HFF-Myc (cell line): Measurements from ENCODE around the gene ACOT8.
A peak's percentile ranks its signal among the peaks of the same experiment; 100 is the strongest.

Experiments
- DNase-seq: peaks from one replicate; pipeline ENCODE4 v3.0.0-alpha.2; 2011; ENCODE audit warnings: low read depth; ENCODE audit errors: extremely low read depth
- H3K4me3 ChIP-seq: replicated peaks from 2 replicates; pipeline ENCODE4 v1.5.1; 2011; ENCODE audit warnings: low read depth, mild to moderate bottlenecking, control low read depth, low read length
- TF ChIP-seq, protein P1 (sequence below): IDR thresholded peaks from 2 replicates; pipeline ENCODE4 v1.5.1; 2012; ENCODE audit warnings: mild to moderate bottlenecking, low read depth, low read length, control low read depth; ENCODE audit errors: missing control alignments

ACOT8 gene

DNA sequence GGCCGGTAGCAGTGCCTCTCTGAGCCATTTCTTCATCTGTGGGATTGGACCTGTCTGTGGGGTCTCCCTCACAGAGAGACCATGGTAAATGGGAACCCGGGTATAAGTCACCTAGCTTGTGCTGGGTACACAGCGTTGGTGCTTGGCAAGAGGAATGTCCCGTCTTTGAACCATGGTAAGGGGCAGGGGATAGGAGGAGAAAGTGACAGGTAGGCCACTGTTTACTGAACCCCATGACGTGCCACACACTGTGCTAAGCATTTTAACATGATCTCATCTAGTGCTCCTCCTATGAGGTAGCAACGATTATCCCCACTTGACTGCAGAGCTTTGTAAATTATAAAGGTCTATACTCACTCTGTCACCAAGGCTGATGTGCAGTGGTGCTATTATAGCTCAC is 29.5 kb downstream of the ACOT8 start:
- TF ChIP-seq, protein P1, sequence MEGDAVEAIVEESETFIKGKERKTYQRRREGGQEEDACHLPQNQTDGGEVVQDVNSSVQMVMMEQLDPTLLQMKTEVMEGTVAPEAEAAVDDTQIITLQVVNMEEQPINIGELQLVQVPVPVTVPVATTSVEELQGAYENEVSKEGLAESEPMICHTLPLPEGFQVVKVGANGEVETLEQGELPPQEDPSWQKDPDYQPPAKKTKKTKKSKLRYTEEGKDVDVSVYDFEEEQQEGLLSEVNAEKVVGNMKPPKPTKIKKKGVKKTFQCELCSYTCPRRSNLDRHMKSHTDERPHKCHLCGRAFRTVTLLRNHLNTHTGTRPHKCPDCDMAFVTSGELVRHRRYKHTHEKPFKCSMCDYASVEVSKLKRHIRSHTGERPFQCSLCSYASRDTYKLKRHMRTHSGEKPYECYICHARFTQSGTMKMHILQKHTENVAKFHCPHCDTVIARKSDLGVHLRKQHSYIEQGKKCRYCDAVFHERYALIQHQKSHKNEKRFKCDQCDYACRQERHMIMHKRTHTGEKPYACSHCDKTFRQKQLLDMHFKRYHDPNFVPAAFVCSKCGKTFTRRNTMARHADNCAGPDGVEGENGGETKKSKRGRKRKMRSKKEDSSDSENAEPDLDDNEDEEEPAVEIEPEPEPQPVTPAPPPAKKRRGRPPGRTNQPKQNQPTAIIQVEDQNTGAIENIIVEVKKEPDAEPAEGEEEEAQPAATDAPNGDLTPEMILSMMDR: no peak
- no peak overlapping the region for H3K4me3 ChIP-seq
- DNase-seq: no peak

DNA sequence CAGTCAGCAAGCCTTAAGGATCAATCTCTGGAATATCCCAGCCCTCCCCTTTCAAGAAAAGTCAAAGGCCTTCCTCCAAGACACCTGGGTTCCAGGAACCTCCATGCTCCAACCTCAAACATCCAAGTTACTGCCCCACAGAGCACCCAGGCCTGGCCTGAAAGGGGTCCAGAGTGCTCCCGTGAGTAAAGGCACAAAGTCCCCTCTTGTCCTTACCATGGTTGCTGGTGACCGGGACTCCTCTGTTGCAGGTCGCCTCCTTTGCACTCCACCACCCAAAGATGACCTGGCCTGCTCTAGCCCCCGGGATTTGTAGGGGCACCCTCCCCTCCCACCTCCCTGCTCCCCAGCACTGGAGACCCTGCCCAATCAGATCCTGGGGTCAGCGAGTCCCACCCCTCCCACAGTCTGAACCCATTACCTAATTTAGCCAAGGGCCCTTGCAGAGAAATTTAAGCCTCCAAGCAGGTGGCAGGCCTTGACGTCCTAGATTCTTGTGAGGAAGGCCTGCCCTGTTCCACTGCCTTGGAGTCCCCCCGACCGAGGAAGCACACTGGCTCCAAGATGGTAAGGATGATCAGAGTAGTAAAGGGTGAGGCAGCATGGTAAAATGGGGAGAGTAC is 30.1 kb downstream of the ACOT8 start, which contains the start of gene TNNC2:
TSS of gene TNNC2 (minus strand) at position 283 of the 623 bp plus-strand sequence. CDS start at position 219, 64 bp downstream.
- no peak within 1 kb of the TSS for H3K4me3 ChIP-seq
- DNase-seq: no peak

DNA sequence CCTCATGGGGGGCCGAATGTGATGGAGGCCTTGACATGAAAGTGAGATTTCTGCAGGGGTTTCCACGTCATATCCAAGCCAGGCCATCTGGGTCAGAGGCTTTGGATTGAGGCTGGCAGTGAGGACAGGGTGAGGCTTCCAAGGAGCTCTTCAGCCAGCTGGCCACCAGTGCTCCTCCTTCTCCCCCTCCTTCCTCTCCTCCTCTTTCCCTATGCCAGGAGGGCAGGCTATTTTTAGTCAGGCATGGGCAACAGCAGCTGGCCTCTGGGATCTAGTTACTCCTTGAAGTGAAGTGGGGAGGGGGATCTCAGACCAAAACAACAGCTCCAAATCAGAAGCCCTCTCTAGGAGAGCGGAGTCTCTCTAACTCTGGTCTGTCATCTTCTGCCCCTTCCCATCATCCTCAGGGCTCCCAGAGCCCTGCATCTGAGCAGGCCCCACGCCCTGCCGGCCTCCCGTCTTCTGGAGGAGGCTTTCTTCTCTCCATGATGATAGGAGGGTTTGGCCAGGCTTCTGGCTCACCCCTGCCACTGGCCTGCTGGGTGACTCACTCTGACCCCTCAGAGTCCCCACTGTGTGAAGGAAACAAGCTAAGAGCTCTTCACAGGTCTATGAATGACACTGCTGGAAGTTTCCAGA is 30.7 kb downstream of the ACOT8 start:
- H3K4me3 ChIP-seq: no peak overlapping the region
- DNase-seq: no peak

More for the DNA sequence above, 30.1 kb downstream of the ACOT8 start, which contains the start of gene TNNC2:
- TF ChIP-seq, protein P1: no peak

DNA sequence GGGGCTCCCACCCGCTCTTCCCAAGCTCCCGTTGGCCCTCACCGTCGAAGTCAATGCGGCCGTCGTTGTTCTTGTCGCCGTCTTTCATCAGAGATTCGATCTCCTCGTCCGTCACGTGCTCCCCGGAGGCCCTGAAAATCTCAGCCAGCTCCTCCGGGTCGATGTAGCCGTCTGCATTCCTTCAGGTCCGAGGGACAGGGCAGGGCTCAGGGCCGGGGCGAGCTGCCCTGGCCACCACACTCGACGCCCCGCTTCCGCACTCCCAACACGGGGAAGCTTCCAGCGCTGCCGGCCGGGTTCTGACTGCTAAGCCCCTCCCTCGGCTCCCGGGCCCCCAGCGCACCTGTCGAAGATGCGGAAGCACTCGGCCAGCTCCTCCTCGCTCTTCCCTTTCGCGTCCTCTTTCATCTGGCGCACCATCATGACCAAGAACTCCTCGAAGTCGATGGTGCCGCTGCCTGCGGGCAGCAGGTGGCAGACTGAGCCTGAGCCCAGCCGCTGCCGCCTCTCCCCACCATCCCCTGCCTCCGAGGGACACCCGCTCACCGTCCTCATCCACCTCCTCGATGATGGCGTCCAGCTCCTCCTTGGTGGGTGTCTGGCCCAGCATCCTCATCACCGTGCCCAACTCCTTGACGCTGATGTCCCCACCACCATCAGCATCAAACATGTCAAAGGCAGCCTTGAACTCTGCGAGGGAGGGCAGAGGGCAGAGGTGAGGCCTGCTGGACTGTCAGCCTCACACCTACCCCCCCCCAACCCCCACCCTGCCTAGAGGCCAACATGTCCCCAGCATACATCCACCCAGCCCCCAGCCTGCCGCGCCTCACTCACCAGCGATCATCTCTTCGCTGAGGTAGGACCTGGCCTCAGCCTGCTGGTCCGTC is 33.0 kb downstream of the ACOT8 start:
- H3K4me3 ChIP-seq: no peak overlapping the region
- DNase-seq: no peak
- TF ChIP-seq, protein P1: peak; percentile 53

More for the DNA sequence above, 30.7 kb downstream of the ACOT8 start:
- TF ChIP-seq, protein P1: no peak

DNA sequence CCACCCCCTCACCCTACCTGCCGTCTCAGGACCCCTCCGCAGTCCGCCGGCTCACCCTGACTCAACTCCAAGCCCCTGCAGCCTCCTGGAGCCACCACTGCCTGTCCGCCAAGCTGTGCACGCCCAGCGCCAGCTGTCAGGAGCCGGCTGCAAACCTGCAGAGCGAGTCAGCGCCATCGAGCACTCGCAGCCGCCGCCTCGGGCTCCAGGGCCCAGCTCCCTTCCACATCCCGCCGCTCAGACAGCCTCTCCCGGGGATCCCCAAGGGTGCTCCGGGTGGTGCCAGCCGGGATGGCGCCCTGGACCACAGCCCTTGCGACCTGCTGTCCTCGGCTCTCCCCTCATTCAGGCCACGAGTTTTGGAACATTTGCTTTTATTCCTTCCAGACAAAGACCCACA is 34.3 kb downstream of the ACOT8 start:
- no peak for DNase-seq
- TF ChIP-seq, protein P1: no peak
- H3K4me3 ChIP-seq: 0 out of 2 replicates have a peak overlapping the region, but pooled peaks have one; percentile 2

DNA sequence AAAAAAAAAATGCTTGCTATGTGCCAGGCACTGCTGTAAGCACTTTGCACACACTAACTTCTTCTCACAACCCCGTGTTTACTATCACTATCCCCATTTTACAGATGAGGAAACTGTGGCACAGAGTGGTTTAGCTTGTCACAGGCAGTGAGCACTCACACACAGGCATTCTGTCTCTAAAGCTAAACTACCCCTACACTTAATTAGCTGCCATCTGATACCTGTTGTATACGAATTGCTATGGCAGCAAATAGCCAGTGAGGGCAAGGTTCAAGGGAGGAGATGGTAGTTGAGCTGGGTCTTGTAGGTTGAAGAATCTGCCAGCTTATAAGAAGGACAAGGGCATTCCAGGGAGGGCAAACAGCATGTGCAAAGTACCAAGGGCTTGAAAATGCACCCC is 35.2 kb downstream of the ACOT8 start:
- no peak overlapping the region for H3K4me3 ChIP-seq
- TF ChIP-seq, protein P1: no peak
- DNase-seq: no peak
